Endodermal cell (in vitro differentiated cells): ENCODE measurements around the gene TSKS. TPM values are rescaled to one million over a fixed set of nuclear protein-coding genes. Genes with fewer than 3 reads are reported as not detected.

ENCODE experiments used
- DNase-seq: peaks from one replicate; pipeline ENCODE4 v3.0.0-alpha.2; 2017
- H3K27ac ChIP-seq: 2 replicates; pipeline ENCODE4 v1.5.1; 2013; ENCODE audit warnings: mild to moderate bottlenecking, low read depth, low read length, moderate library complexity
- H3K27me3 ChIP-seq: 2 replicates; pipeline ENCODE4 v1.6.1; 2013; ENCODE audit warnings: mild to moderate bottlenecking, low read length, moderate library complexity; ENCODE audit not compliant: insufficient read depth, control insufficient read depth, poor library complexity, severe bottlenecking
- H3K36me3 ChIP-seq: 2 replicates; pipeline ENCODE4 v1.7.0; 2013; ENCODE audit warnings: mild to moderate bottlenecking, low read length, moderate library complexity; ENCODE audit not compliant: control insufficient read depth, insufficient read depth
- H3K4me1 ChIP-seq: one replicate; pipeline ENCODE4 v1.7.0; 2013; ENCODE audit warnings: low read length; ENCODE audit not compliant: control insufficient read depth, insufficient read depth
- H3K4me3 ChIP-seq: 2 replicates; pipeline ENCODE4 v1.5.1; 2013; ENCODE audit warnings: mild to moderate bottlenecking, low read length, moderate library complexity
- H3K9ac ChIP-seq: 2 replicates; pipeline ENCODE4 v1.6.1; 2013; ENCODE audit warnings: mild to moderate bottlenecking, low read length, moderate library complexity; ENCODE audit not compliant: poor library complexity, severe bottlenecking; ENCODE audit errors: extremely low read depth
- H3K9me3 ChIP-seq: 2 replicates; pipeline ENCODE4 v1.6.1; 2013; ENCODE audit warnings: mild to moderate bottlenecking, low read length, moderate library complexity; ENCODE audit not compliant: control insufficient read depth
- H3K27ac Mint-ChIP-seq: 2 replicates; pipeline ENCODE4 v1.8.0; 2020; ENCODE audit warnings: mixed read lengths
- H3K27me3 Mint-ChIP-seq: 2 replicates; pipeline ENCODE4 v1.8.0; 2021; ENCODE audit warnings: mild to moderate bottlenecking, mixed read lengths; ENCODE audit not compliant: insufficient read depth
- H3K36me3 Mint-ChIP-seq: 2 replicates; pipeline ENCODE4 v1.8.0; 2020; ENCODE audit warnings: low read depth, mixed read lengths
- H3K4me1 Mint-ChIP-seq: 2 replicates; pipeline ENCODE4 v1.8.0; 2020; ENCODE audit warnings: mixed read lengths
- H3K4me3 Mint-ChIP-seq: 2 replicates; pipeline ENCODE4 v1.8.0; 2020; ENCODE audit warnings: mild to moderate bottlenecking, moderate library complexity, mixed read lengths
- H3K9me3 Mint-ChIP-seq: 2 replicates; pipeline ENCODE4 v1.8.0; 2020; ENCODE audit warnings: mild to moderate bottlenecking, mixed read lengths
- CTCF ChIP-seq: fragments of 200-600 bp; sonication (generic); conservative IDR thresholded peaks from 2 replicates; pipeline ENCODE4 v1.5.0; 2021; ENCODE audit warnings: antibody characterized with exemption, mild to moderate bottlenecking
- WGBS, 2 experiments: methylation state at CpG; one replicate each; pipeline versions ENCODE4 v1.1.5 to v1.1.7; 2013; ENCODE audit warnings: missing lambda C conversion rate in 2 of 2, mixed read lengths in 1 of 2; ENCODE audit not compliant: insufficient coverage in 1 of 2, insufficient read length in 1 of 2; 5-methylcytosine and 5-hydroxymethylcytosine counted together
- total RNA-seq, 2 donors: library from RNA; stranded (reverse); fragmentation: NEBNext Ultra II Directional in 1 of 2; extraction: Animal tissue kit (Norgen Biotek cat#: 25700) in 1 of 2; gene quantifications; 2 replicates in 1 of 2; 3 replicates in 1 of 2; pipeline ENCODE4 v1.2.1, GENCODE V29; 2021

TSKS gene
- total RNA-seq, 2 donors from 2014 or later, result 0.31 TPM; not detected in 1

- H3K27me3 Mint-ChIP-seq, result peaks cover 6% of the 10 kb centered on the region
- H3K27ac ChIP-seq, result no peak overlapping the region
- H3K4me1 Mint-ChIP-seq, result no peaks in the 10 kb centered on the region
- H3K9me3 Mint-ChIP-seq, result peaks cover 29% of the 10 kb centered on the region
- no peak overlapping the region for H3K4me3 ChIP-seq
- 85% methylated on average over 3 of the region's 3 CpGs; no CpG with 5 or more reads in 1 of the 2 experiments for WGBS, 2 experiments
- peaks cover 22% of the 10 kb centered on the region for H3K9me3 ChIP-seq
- H3K27ac Mint-ChIP-seq, result no peak overlapping the region
- DNase-seq, result no peak
- no peak for TF ChIP-seq CTCF
- H3K36me3 Mint-ChIP-seq, result no peaks in the 10 kb centered on the region
- no peaks in the 10 kb centered on the region for H3K36me3 ChIP-seq
- H3K4me1 ChIP-seq, result no peaks in the 10 kb centered on the region
- H3K9ac ChIP-seq, result no peak overlapping the region
- H3K27me3 ChIP-seq, result no peaks in the 10 kb centered on the region
- H3K4me3 Mint-ChIP-seq, result no peak overlapping the region
These were observed 7.2 kb downstream of the TSKS start for GRCh38 chr19:49755956-49756355.

GRCh38 chr19:49752701-49753100, 10.4 kb downstream of the TSKS start:
- H3K36me3 ChIP-seq, result no peaks in the 10 kb centered on the region
- Mint-ChIP-seq H3K4me3 (no peak overlapping the region), H3K36me3 (no peaks in the 10 kb centered on the region), H3K4me1 (no peaks in the 10 kb centered on the region), H3K9me3 (peaks cover 29% of the 10 kb centered on the region), H3K27ac (no peak overlapping the region), H3K27me3 (peaks cover 6% of the 10 kb centered on the region)
- H3K4me1 ChIP-seq, result no peaks in the 10 kb centered on the region
- no peaks in the 10 kb centered on the region for H3K27me3 ChIP-seq
- no peak overlapping the region for H3K4me3 ChIP-seq
- no peak overlapping the region for H3K9ac ChIP-seq
- WGBS, 2 experiments, result 83 to 89% methylated on average over 1 of the region's 1 CpG
- DNase-seq, result no peak
- peaks cover 22% of the 10 kb centered on the region for H3K9me3 ChIP-seq
- no peak for TF ChIP-seq CTCF
- H3K27ac ChIP-seq, result no peak overlapping the region

GRCh38 chr19:49749771-49750170, 13.3 kb downstream of the TSKS start:
- Histone ChIP-seq H3K9ac (no peak overlapping the region), H3K27ac (no peak overlapping the region), H3K4me3 (no peak overlapping the region), H3K36me3 (no peaks in the 10 kb centered on the region), H3K9me3 (peaks cover 12% of the 10 kb centered on the region), H3K4me1 (no peaks in the 10 kb centered on the region), H3K27me3 (no peaks in the 10 kb centered on the region)
- H3K36me3 Mint-ChIP-seq, result no peaks in the 10 kb centered on the region
- H3K4me3 Mint-ChIP-seq, result no peak overlapping the region
- H3K9me3 Mint-ChIP-seq, result peaks cover 26% of the 10 kb centered on the region
- no peak for DNase-seq
- peaks cover 16% of the 10 kb centered on the region for H3K27me3 Mint-ChIP-seq
- WGBS, 2 experiments, result 76 to 89% methylated on average over 1 of the region's 1 CpG
- no peak for TF ChIP-seq CTCF
- no peaks in the 10 kb centered on the region for H3K4me1 Mint-ChIP-seq
- H3K27ac Mint-ChIP-seq, result no peak overlapping the region
